GM12878 (cell line): ENCODE data around the gene SNED1. TPM values are rescaled to one million over a fixed set of nuclear protein-coding genes. Genes with fewer than 3 reads are reported as not detected.

Experiments
- ATAC-seq: fragments of 200-7000 bp; cut with Tn5 transposase; 3 replicates; pipeline ENCODE4 v1.9.1; 2020; ENCODE audit warnings: mild to moderate bottlenecking, moderate library complexity
- BruUV-seq: library from RNA; stranded (reverse); fragments of 400-500 nt; replicated peaks from 2 replicates; lab custom pipeline; 2021; lab: Mats Ljungman, UMichigan
- CTCF ChIA-PET: fragments of 300-600 bp; sonication (Branson Sonifier 250); formaldehyde crosslinking; extraction: SDS; loops from one replicate; lab custom pipeline; 2021; ENCODE audit warnings: inconsistent platforms; lab: Yijun Ruan, JAX
- POLR2A ChIA-PET: fragments of 350-600 bp; formaldehyde crosslinking; extraction: SDS; loops from one replicate; lab custom pipeline; 2021; ENCODE audit warnings: inconsistent platforms; lab: Charles Lee
- RAD21 ChIA-PET: fragments of 300-600 bp; sonication (Branson Sonifier 250); formaldehyde crosslinking; loops from one replicate; lab custom pipeline; 2023; ENCODE audit warnings: antibody characterized with exemption; ENCODE audit not compliant: unreplicated experiment; lab: Charles Lee
- SMC1A ChIA-PET: fragments of 300-600 bp; sonication (Branson Sonifier 250); formaldehyde crosslinking; loops from one replicate; lab custom pipeline; 2023; ENCODE audit not compliant: unreplicated experiment, uncharacterized antibody; lab: Charles Lee
- DNase-seq: peaks from one replicate; pipeline ENCODE4 v3.0.0-alpha.2; 2011; ENCODE audit warnings: low read depth, low spot score
- FAIRE-seq: peaks from 3 replicates; lab custom pipeline; 2011; peaks lifted over from hg19 to GRCh38; lab: Jason Lieb, UNC
- H2AFZ ChIP-seq: 2 replicates; pipeline ENCODE4 v1.6.0; 2011; ENCODE audit warnings: low read depth, low read length, control low read depth; ENCODE audit not compliant: control insufficient read depth
- H3K27ac ChIP-seq: 2 replicates; pipeline ENCODE4 v1.5.1; 2011; ENCODE audit warnings: control low read depth; ENCODE audit not compliant: control insufficient read depth, insufficient read depth
- H3K27me3 ChIP-seq, 2 experiments: replicated peaks in 1 of 2; 2 replicates each; pipeline versions ENCODE4 v1.6.0 to v1.6.1; 2011; ENCODE audit warnings: low read length in 1 of 2; ENCODE audit not compliant: control insufficient read depth in 2 of 2, insufficient read depth in 2 of 2
- H3K36me3 ChIP-seq, 2 experiments: 2 replicates each; pipeline ENCODE4 v1.5.1; 2011; ENCODE audit warnings: low read length in 1 of 2; ENCODE audit not compliant: control insufficient read depth in 2 of 2, insufficient read depth in 2 of 2
- H3K4me1 ChIP-seq: 2 replicates; pipeline ENCODE4 v1.6.1; 2011; ENCODE audit warnings: mild to moderate bottlenecking, low read length, moderate library complexity, mixed read lengths; ENCODE audit not compliant: control insufficient read depth, insufficient read depth
- H3K4me2 ChIP-seq: 2 replicates; pipeline ENCODE4 v1.6.0; 2011; ENCODE audit warnings: control low read depth; ENCODE audit not compliant: control insufficient read depth, insufficient read depth
- H3K4me3 ChIP-seq: fragments of 200-600 bp; sonication (generic); 2 replicates; pipeline ENCODE4 v1.5.1; 2016
- H3K79me2 ChIP-seq: 2 replicates; pipeline ENCODE4 v1.6.0; 2011; ENCODE audit warnings: low read length; ENCODE audit not compliant: control insufficient read depth, insufficient read depth
- H3K9ac ChIP-seq: 2 replicates; pipeline ENCODE4 v1.8.0; 2011; ENCODE audit warnings: low read length, control low read depth, mixed read lengths; ENCODE audit not compliant: control insufficient read depth, insufficient read depth
- H3K9me3 ChIP-seq: replicated peaks from 3 replicates; pipeline ENCODE4 v1.5.1; 2011; ENCODE audit warnings: mild to moderate bottlenecking, low read length; ENCODE audit not compliant: control insufficient read depth, insufficient read depth
- H4K20me1 ChIP-seq: 2 replicates; pipeline ENCODE4 v1.6.0; 2011; ENCODE audit not compliant: control insufficient read depth, insufficient read depth
- IKZF2 ChIP-seq, 2 experiments: fragments of 450-650 bp; IDR thresholded peaks; 2 replicates each; pipeline ENCODE4 v1.6.1; 2017; ENCODE audit warnings: mild to moderate bottlenecking in 2 of 2, moderate library complexity in 2 of 2
- MEF2B ChIP-seq: fragments of 450-650 bp; IDR thresholded peaks from 2 replicates; pipeline ENCODE4 v1.6.1; 2018; ENCODE audit warnings: mild to moderate bottlenecking, moderate library complexity; ENCODE audit not compliant: partially characterized antibody, poor library complexity, severe bottlenecking
- SP1 ChIP-seq: IDR thresholded peaks from one replicate; pipeline ENCODE4 v1.6.1; 2011; ENCODE audit warnings: low read depth, low read length
- WGBS: methylation state at CpG from one replicate; pipeline ENCODE4 v1.1.6; 2016; ENCODE audit warnings: low lambda C conversion rate; ENCODE audit not compliant: insufficient replicate concordance, insufficient coverage; ENCODE audit errors: missing lambda C conversion rate; 5-methylcytosine and 5-hydroxymethylcytosine counted together
- in situ Hi-C: fragments of 300-500 bp; cut with MboI; formaldehyde crosslinking; loops from 9 replicates; pipeline ENCODE4 v1.14.3; 2018; ENCODE audit warnings: mixed read lengths
- intact Hi-C: fragments of 100-400 bp; cut with micrococcal nuclease; formaldehyde crosslinking; loops from one replicate; pipeline ENCODE4 v1.14.2; 2022; ENCODE audit not compliant: unreplicated experiment
- polyA plus RNA-seq, 11 experiments: library from polyadenylated mRNA; depleted of rRNA in 4 of 11; unstranded in 6 of 11; stranded (reverse) in 5 of 11; fragments of >200 nt; fragmentation: Nextera tagmentation in 4 of 11; fragmentation: Illumina TruSeq in 1 of 11; extraction: Ambion mirVana in 4 of 11; extraction: Trizol in 1 of 11; gene quantifications; 1 replicate in 1 of 11; 2 replicates in 10 of 11; pipeline versions ENCODE4 v1.2.1 to v1.2.3, GENCODE V29; 2011 to 2016; ENCODE audit warnings: inconsistent platforms in 2 of 11, missing spikeins in 2 of 11, low read depth in 1 of 11
- total RNA-seq, 4 experiments: library from RNA; depleted of rRNA in 3 of 4; stranded (reverse); fragments of >200 nt in 3 of 4; fragmentation: Illumina TruSeq in 1 of 4; extraction: Trizol in 1 of 4; gene quantifications; 2 replicates each; pipeline versions ENCODE4 v1.2.1 to v1.2.3, GENCODE V29; 2013 to 2021
- TF ChIP-seq, protein P1 (sequence below): IDR thresholded peaks from 2 replicates; pipeline ENCODE4 v1.6.1; 2012; ENCODE audit warnings: low read length, inconsistent platforms

The SNED1 gene
- total and polyA plus RNA-seq, 10 of the 15 experiments (the other 5 are each of a cell fraction or from before 2014, with no cell fraction given), result 0.05 to 8.4 (median 3.0) TPM

DNA sequence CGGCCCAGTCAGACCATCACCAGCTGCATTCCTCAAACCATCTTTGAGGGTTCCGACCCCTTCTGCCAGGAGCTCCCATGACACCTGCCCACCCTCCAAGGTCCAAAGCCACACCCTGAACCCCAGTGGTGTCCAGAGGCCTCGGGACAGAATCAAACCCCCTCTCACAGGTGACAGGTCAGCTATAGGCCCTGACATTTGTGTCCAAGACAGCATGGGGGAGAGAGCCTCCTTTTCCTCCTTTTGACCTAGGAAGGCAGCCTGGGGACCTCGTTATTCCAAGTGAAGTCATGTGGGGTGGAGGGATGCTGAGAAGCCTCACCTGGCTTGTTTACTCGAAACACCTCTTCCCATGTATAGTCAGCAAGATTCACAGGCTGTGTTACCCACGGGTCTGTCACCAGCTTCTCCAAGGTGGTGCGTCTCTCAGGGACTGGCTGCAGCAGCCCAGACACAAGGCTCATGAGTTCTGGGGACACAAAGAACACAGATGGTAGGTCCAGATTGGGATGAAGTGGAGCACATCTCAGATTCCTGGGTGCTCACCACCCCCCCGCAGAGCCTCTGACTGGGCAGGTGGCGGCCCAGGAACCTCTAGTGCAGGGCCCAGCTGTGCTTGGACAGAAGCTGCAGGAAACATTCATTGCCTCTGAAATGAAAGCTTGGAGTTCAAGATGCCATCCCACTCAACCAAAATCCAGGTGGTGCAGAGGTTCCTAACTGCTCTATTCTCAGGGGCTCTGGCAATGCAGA is 108.8 kb downstream of the SNED1 start:
- Histone ChIP-seq H3K9ac (no peak overlapping the region), H3K4me3 (no peak overlapping the region), H3K9me3 (no peaks in the 10 kb centered on the region), H2AFZ (no peak overlapping the region), H3K27ac (no peak overlapping the region), H3K79me2 (peaks cover 45% of the 10 kb centered on the region), H3K4me2 (no peak overlapping the region), H3K36me3 (peaks cover 4 to 12% of the 10 kb centered on the region in 2 experiments; a peak in 3 of 4 replicates), H3K27me3 (no peaks in the 10 kb centered on the region), H4K20me1 (no peaks in the 10 kb centered on the region), H3K4me1 (peaks cover 33% of the 10 kb centered on the region)
- TF ChIP-seq IKZF2 (IDR thresholded peaks at IDR 0.05) (no peak), SP1 (no peak), MEF2B (no peak)
- TF ChIP-seq, protein P1, sequence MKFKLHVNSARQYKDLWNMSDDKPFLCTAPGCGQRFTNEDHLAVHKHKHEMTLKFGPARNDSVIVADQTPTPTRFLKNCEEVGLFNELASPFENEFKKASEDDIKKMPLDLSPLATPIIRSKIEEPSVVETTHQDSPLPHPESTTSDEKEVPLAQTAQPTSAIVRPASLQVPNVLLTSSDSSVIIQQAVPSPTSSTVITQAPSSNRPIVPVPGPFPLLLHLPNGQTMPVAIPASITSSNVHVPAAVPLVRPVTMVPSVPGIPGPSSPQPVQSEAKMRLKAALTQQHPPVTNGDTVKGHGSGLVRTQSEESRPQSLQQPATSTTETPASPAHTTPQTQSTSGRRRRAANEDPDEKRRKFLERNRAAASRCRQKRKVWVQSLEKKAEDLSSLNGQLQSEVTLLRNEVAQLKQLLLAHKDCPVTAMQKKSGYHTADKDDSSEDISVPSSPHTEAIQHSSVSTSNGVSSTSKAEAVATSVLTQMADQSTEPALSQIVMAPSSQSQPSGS, result no peak
- WGBS, result 69% methylated on average over 9 of the region's 9 CpGs
- ATAC-seq (no peak), DNase-seq (no peak), FAIRE-seq (no peak)
- in situ Hi-C loops (no loop called here), intact Hi-C loops (no loop called here)
- BruUV-seq, result no TSS peak
- POLR2A ChIA-PET, result interaction anchor here (0.6 kb wide), 1 partner anchor 51 kb away, joined by 3 read pairs; no protein-coding TSS in a partner anchor
- SMC1A ChIA-PET, result interaction anchor here (0.6 to 1.8 kb wide), 4 partner anchors 10 to 39 kb away, joined by 3 to 4 read pairs (median 3); no protein-coding TSS in a partner anchor
- CTCF ChIA-PET, result interaction anchor here (0.6 kb wide), 1 partner anchor 543 kb away, joined by 3 read pairs; no protein-coding TSS in a partner anchor
- RAD21 ChIA-PET, result interaction anchor here (0.8 kb wide), 1 partner anchor 19 kb away, joined by 3 read pairs; no protein-coding TSS in a partner anchor
